ENCODE measurements around the gene NIT2. TPM values are rescaled to one million over a fixed set of nuclear protein-coding genes. Genes with fewer than 3 reads are reported as not detected.

NIT2 gene
- total and polyA plus RNA-seq, 9 donors, result 23.9 to 30.9 (median 27.0) TPM

DNA sequence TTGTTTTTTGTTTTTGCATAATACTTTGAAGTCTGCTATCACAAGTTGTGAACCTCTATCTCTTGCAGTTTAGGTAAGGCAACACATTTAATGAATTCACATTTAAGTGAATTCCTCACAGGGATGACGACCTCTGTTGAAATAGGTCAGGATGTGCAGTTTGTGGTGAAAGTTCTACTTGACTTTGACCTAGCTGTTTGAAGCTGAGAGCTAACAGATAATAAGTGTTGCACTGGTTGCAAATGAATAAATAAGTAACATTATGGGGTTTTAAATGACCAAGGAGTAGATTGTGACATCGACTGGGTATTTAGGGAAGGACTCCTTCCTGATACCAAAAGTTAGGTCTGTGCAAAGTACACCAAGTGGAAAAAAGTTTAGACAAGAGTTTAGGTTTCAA is 23.9 kb downstream of the NIT2 start:
- Histone ChIP-seq H3K4me3 (ENCODE audit: low read length) (no peak overlapping the region), H3K36me3 (ENCODE audit: control insufficient read depth, insufficient read depth, low read length) (peaks cover 28% of the 10 kb centered on the region), H3K9me3 (replicated peaks; ENCODE audit: control insufficient read depth, low read depth, low read length) (peaks cover 3% of the 10 kb centered on the region), H3K4me1 (ENCODE audit: control insufficient read depth, insufficient read depth, low read length) (no peaks in the 10 kb centered on the region), H3K27me3 (ENCODE audit: control insufficient read depth, insufficient read depth, low read length) (no peaks in the 10 kb centered on the region), H3K27ac (ENCODE audit: low read length) (no peak overlapping the region)
- no peak for DNase-seq
- WGBS (ENCODE audit: insufficient coverage), result no CpG with 5 or more reads among the region's 2 CpGs

DNA sequence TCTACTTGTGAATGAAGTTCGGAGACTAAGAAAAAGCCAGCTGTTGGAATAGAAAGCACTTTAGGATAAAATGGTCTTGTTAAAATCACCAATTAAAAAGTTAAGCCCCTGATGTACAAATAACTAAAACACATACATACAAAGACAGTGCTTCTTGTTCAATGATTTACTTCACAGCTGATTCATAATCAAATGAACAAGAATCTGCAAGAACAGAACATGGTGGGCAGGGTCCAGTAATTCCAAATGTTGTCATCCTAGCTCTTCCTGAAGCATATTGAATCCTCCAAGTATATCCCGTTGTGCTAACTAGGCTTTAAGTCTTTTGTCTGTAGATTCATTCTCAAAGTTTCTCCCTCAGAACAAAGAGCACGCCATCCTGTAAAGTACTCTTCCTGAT is 24.5 kb downstream of the NIT2 start:
- WGBS (ENCODE audit: insufficient coverage), result 92% methylated on average over 2 of the region's 3 CpGs

DNA sequence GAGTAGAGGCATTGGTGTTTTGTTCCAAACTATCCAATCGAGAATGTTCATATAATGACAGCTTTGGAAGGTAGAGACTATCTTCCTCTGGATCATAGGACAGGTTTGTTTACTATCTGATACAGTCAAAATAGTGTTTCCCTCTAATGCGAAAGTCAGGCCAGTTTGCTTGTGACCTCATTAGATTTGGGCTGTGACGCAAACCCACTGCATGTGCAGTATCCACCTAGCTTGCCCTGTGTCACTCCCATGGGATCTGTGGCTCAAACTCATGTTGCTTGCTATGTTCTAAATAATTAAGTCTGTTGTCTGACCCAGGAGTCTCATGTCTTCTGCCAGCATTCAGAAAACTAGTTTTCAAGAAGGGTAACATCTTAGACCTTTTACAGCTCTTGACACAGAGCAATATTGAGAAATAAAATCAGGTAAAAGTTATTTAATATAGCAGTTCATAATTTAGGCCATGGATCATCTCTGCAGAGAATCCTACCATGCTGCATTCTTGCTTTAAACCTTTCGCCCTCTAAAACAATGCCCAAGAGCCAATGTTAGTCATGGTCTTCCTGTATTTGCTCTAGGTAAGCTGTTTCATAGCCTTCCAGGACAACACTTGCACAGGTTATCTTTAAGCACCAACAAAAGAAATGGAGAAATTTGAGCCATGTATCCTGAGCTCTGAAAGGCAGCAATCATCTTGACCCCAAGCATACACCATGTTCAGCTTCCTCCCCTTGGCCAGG is 26.4 kb downstream of the NIT2 start:
- Histone ChIP-seq H3K4me3 (ENCODE audit: low read length) (no peak overlapping the region), H3K9me3 (replicated peaks; ENCODE audit: control insufficient read depth, low read depth, low read length) (peaks cover 3% of the 10 kb centered on the region), H3K4me1 (ENCODE audit: control insufficient read depth, insufficient read depth, low read length) (no peaks in the 10 kb centered on the region), H3K27me3 (ENCODE audit: control insufficient read depth, insufficient read depth, low read length) (no peaks in the 10 kb centered on the region), H3K36me3 (ENCODE audit: control insufficient read depth, insufficient read depth, low read length) (peaks cover 24% of the 10 kb centered on the region), H3K27ac (ENCODE audit: low read length) (no peak overlapping the region)
- WGBS (ENCODE audit: insufficient coverage), result 97% methylated on average over 4 of the region's 4 CpGs
- DNase-seq, result no peak

More for the DNA sequence above, 24.5 kb downstream of the NIT2 start:
- DNase-seq, result no peak
- H3K4me3 ChIP-seq (ENCODE audit: low read length), result no peak overlapping the region
- no peaks in the 10 kb centered on the region for H3K4me1 ChIP-seq (ENCODE audit: control insufficient read depth, insufficient read depth, low read length)
- H3K9me3 ChIP-seq (replicated peaks; ENCODE audit: control insufficient read depth, low read depth, low read length), result peaks cover 3% of the 10 kb centered on the region
- no peak overlapping the region for H3K27ac ChIP-seq (ENCODE audit: low read length)
- peaks cover 28% of the 10 kb centered on the region for H3K36me3 ChIP-seq (ENCODE audit: control insufficient read depth, insufficient read depth, low read length)
- H3K27me3 ChIP-seq (ENCODE audit: control insufficient read depth, insufficient read depth, low read length), result no peaks in the 10 kb centered on the region

DNA sequence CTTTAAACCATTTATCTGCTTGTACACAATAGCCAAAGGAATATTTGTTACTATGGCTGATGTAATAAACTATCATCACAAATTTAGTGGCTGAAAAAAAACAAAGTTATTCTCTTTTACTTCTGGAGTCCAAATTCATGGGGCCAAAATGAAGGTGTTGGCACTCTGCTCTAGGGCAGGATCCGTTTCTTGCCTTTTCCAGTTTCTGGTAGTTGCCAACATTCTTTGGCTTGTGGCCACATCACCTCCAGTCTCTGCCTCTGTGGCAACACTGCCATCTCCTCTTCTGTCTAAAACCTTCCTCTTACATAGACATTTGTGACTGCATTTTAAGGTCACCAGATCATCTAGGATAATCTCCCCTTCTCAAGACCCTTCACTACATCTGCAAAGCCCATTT is 27.3 kb downstream of the NIT2 start:
- H3K9me3 ChIP-seq (replicated peaks; ENCODE audit: control insufficient read depth, low read depth, low read length), result peaks cover 3% of the 10 kb centered on the region
- WGBS (ENCODE audit: insufficient coverage), result 77% methylated on average over 1 of the region's 1 CpG
- H3K36me3 ChIP-seq (ENCODE audit: control insufficient read depth, insufficient read depth, low read length), result peaks cover 26% of the 10 kb centered on the region
- DNase-seq, result no peak
- H3K4me3 ChIP-seq (ENCODE audit: low read length), result no peak overlapping the region
- no peak overlapping the region for H3K27ac ChIP-seq (ENCODE audit: low read length)
- no peaks in the 10 kb centered on the region for H3K4me1 ChIP-seq (ENCODE audit: control insufficient read depth, insufficient read depth, low read length)
- no peaks in the 10 kb centered on the region for H3K27me3 ChIP-seq (ENCODE audit: control insufficient read depth, insufficient read depth, low read length)

DNA sequence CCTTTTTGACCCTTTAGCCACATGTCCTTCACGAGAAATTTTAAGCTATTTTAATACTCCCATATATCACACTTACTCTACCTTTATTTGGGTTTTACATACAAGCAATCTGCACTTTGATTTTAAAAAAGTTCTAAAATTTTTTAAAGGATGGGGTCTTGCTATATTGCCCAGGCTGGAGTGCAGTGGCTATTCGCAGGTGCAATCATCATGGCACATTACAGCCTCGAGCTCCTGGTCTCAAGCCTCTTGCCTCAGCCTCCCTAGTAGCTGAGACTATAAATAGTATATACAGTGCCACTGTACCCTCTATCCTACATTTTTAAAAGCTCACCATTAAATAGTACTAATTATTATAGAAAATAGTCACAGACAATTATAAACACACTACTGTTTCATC is 29.9 kb downstream of the NIT2 start:
- DNase-seq, result no peak
- H3K36me3 ChIP-seq (ENCODE audit: control insufficient read depth, insufficient read depth, low read length), result peaks cover 32% of the 10 kb centered on the region
- WGBS (ENCODE audit: insufficient coverage), result no CpG with 5 or more reads among the region's 3 CpGs
- no peak overlapping the region for H3K4me3 ChIP-seq (ENCODE audit: low read length)
- no peaks in the 10 kb centered on the region for H3K27me3 ChIP-seq (ENCODE audit: control insufficient read depth, insufficient read depth, low read length)
- no peaks in the 10 kb centered on the region for H3K4me1 ChIP-seq (ENCODE audit: control insufficient read depth, insufficient read depth, low read length)
- H3K27ac ChIP-seq (ENCODE audit: low read length), result no peak overlapping the region
- peaks cover 3% of the 10 kb centered on the region for H3K9me3 ChIP-seq (replicated peaks; ENCODE audit: control insufficient read depth, low read depth, low read length)

DNA sequence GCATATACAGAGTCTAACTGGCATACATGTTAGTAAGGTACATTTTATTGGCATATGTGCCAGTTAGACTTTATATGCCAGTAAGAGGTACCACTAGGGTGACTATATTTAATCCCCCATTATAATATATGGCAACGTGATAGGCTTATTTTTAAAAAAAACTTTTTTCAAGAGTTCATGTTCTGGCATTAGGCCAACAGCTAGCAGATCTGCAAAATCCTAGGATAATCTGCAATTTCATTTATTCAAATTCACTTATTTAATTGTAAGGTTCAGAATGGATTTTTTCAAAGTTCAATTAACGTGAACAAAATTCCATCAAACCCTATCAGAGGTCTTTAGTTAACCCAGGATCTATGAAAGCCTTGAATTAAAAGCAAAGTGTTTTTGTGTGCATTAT is 31.9 kb downstream of the NIT2 start:
- Histone ChIP-seq H3K27ac (ENCODE audit: low read length) (no peak overlapping the region), H3K36me3 (ENCODE audit: control insufficient read depth, insufficient read depth, low read length) (peaks cover 40% of the 10 kb centered on the region)
- no CpG with 5 or more reads among the region's 2 CpGs for WGBS (ENCODE audit: insufficient coverage)

DNA sequence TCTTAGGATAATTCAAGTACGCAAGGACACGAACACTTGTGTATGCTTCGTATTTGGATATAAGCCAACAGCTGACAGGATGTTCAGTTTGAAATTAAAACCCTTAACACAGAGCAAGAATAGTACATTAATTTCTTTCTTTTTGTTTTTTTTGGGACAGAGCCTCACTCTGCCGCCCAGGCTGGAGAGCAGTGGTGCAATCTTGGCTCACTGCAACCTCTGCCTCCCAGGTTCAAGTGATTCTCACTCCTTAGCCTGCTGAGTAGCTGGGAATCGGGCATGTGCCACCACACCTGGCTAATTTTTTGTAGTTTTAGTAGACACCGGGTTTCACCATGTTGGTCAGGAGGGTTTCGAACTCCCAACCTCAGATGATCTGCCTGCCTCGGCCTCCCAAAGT is 33.9 kb downstream of the NIT2 start:
- Histone ChIP-seq H3K27me3 (ENCODE audit: control insufficient read depth, insufficient read depth, low read length) (no peaks in the 10 kb centered on the region), H3K4me1 (ENCODE audit: control insufficient read depth, insufficient read depth, low read length) (no peaks in the 10 kb centered on the region), H3K9me3 (replicated peaks; ENCODE audit: control insufficient read depth, low read depth, low read length) (no peaks in the 10 kb centered on the region), H3K27ac (ENCODE audit: low read length) (no peak overlapping the region), H3K4me3 (ENCODE audit: low read length) (no peak overlapping the region), H3K36me3 (ENCODE audit: control insufficient read depth, insufficient read depth, low read length) (peaks cover 39% of the 10 kb centered on the region)
- WGBS (ENCODE audit: insufficient coverage), result 93% methylated on average over 4 of the region's 8 CpGs
- DNase-seq, result no peak

More for the DNA sequence above, 31.9 kb downstream of the NIT2 start:
- no peaks in the 10 kb centered on the region for H3K27me3 ChIP-seq (ENCODE audit: control insufficient read depth, insufficient read depth, low read length)
- peaks cover 3% of the 10 kb centered on the region for H3K9me3 ChIP-seq (replicated peaks; ENCODE audit: control insufficient read depth, low read depth, low read length)
- DNase-seq, result no peak
- no peak overlapping the region for H3K4me3 ChIP-seq (ENCODE audit: low read length)
- no peaks in the 10 kb centered on the region for H3K4me1 ChIP-seq (ENCODE audit: control insufficient read depth, insufficient read depth, low read length)

DNA sequence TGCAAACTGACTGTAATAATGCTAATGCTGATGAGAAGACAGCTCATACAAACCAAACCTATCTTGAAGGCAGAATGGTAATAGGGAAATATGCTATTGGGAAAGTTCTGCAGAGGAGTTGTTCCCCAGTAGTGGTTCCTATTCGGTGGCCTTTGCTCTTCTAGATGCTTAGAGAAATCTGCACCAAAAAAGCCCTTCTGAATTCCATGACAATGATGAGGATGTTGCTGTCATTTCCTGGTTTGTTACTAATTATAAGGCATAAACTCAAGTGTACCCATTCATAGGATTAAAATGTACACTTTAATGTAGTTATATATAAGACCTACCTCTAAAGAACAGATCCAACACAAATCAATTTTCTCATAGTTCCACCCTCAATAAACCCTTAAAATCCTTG is 36.2 kb downstream of the NIT2 start:
- DNase-seq, result no peak
- H3K27ac ChIP-seq (ENCODE audit: low read length), result no peak overlapping the region
- no peak overlapping the region for H3K4me3 ChIP-seq (ENCODE audit: low read length)
- WGBS (ENCODE audit: insufficient coverage), result no CpG with 5 or more reads among the region's 1 CpG
- H3K9me3 ChIP-seq (replicated peaks; ENCODE audit: control insufficient read depth, low read depth, low read length), result no peaks in the 10 kb centered on the region
- H3K4me1 ChIP-seq (ENCODE audit: control insufficient read depth, insufficient read depth, low read length), result no peaks in the 10 kb centered on the region
- no peaks in the 10 kb centered on the region for H3K27me3 ChIP-seq (ENCODE audit: control insufficient read depth, insufficient read depth, low read length)
- H3K36me3 ChIP-seq (ENCODE audit: control insufficient read depth, insufficient read depth, low read length), result peaks cover 32% of the 10 kb centered on the region

DNA sequence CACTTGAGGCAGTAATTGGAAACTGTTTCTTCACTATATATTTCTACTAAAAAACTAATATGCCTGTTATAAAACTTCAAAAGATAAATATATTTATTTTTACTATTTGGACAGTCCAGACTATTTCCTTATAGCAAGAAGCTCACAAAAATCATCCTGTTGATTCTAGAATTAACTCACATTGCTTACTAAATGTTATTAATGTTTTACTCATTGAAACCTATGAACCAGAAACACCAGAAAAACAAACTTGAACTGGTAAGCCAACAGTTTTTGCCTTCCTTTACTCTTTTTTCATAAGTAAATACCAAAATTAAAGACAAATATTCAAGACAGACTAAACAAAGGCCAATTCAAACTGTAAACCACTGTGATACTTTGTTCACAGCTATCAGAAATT is 40.0 kb downstream of the NIT2 start:
- H3K9me3 ChIP-seq (replicated peaks; ENCODE audit: control insufficient read depth, low read depth, low read length), result no peaks in the 10 kb centered on the region
- H3K27ac ChIP-seq (ENCODE audit: low read length), result no peak overlapping the region
- no peak overlapping the region for H3K4me3 ChIP-seq (ENCODE audit: low read length)
- no peak for DNase-seq
- no peaks in the 10 kb centered on the region for H3K4me1 ChIP-seq (ENCODE audit: control insufficient read depth, insufficient read depth, low read length)
- no peaks in the 10 kb centered on the region for H3K27me3 ChIP-seq (ENCODE audit: control insufficient read depth, insufficient read depth, low read length)
- H3K36me3 ChIP-seq (ENCODE audit: control insufficient read depth, insufficient read depth, low read length), result peaks cover 37% of the 10 kb centered on the region

DNA sequence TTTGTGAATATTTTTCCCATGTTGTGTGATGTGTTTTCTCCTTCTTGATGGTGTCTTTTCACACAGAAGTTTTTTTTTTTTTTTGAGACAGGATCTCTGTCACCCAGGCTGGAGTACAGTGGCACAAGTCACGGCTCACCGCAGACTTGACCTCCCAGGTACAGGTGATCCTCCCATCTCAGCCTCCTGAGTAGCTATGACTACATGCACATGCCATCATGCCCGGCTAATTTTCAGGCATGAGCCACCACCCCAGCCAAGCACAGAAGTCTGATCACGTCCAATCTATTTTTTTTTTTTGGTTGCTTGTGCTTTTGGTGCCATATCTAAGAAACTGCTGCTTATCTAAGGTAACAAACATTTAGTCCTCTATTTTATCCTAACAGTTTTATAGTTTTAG is 41.7 kb downstream of the NIT2 start:
- Histone ChIP-seq H3K4me3 (ENCODE audit: low read length) (no peak overlapping the region), H3K36me3 (ENCODE audit: control insufficient read depth, insufficient read depth, low read length) (peaks cover 40% of the 10 kb centered on the region), H3K27ac (ENCODE audit: low read length) (no peak overlapping the region), H3K9me3 (replicated peaks; ENCODE audit: control insufficient read depth, low read depth, low read length) (no peaks in the 10 kb centered on the region), H3K4me1 (ENCODE audit: control insufficient read depth, insufficient read depth, low read length) (no peaks in the 10 kb centered on the region), H3K27me3 (ENCODE audit: control insufficient read depth, insufficient read depth, low read length) (no peaks in the 10 kb centered on the region)
- DNase-seq, result no peak
- 100% methylated on average over 2 of the region's 4 CpGs for WGBS (ENCODE audit: insufficient coverage)

Measured in muscle of leg (tissue), 11 donors.